ENCODE results near the gene STK4. TPM values are rescaled to one million over a fixed set of nuclear protein-coding genes. Genes with fewer than 3 reads are reported as not detected.

The STK4 gene
- 11.9 to 16.8 TPM (median 13.8 TPM) in 5 replicates for total RNA-seq (2022; extraction: Qiagen RNA extraction; ENCODE audit: low read depth)

DNA sequence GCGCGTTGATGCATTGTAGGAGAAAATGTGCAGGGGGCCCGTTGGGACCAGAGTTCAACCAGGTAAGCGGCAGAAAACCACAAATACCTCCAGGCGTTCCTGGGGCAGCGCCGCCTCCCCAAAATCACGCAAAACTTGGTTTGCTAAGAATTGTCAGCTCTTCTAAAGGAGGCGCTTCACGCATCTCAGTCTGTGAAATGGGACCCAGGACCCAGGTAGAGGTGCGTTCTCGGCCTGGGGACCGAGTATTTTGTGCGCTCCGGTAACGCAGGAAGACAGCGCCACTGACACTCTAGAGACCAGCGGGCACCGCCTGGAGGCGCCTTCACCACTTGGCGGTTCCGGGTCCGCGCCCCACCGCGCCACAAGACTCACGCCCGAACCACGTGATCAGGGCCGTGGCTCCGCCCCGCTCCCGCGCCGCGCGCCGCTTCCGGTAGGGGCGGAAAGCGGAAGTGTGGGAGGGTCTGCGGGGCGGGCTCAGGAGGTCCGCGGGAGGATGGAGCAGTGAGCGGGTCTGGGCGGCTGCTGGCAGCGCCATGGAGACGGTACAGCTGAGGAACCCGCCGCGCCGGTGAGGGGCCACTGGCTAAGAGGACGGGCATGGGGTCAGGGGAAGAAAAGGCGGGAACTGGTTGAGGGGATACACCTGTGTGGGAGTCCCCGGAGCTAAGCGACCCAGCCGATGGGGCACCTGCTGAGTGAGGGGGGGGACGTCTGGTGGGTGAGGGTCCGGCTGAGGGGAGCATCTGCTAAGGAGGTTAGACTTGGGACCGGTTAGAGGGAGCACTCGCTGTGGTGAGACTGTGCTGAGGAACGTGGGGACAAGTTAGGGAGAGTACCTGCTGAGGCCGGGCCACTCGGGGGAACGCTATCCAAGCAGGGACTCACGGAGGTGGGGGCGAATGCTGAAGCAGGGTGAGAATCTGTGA, at the start of gene STK4:
Gene STK4 (plus strand): TSS at position 483 of the 932 bp plus-strand sequence. CDS start 57 bp downstream, at position 540.

DNA sequence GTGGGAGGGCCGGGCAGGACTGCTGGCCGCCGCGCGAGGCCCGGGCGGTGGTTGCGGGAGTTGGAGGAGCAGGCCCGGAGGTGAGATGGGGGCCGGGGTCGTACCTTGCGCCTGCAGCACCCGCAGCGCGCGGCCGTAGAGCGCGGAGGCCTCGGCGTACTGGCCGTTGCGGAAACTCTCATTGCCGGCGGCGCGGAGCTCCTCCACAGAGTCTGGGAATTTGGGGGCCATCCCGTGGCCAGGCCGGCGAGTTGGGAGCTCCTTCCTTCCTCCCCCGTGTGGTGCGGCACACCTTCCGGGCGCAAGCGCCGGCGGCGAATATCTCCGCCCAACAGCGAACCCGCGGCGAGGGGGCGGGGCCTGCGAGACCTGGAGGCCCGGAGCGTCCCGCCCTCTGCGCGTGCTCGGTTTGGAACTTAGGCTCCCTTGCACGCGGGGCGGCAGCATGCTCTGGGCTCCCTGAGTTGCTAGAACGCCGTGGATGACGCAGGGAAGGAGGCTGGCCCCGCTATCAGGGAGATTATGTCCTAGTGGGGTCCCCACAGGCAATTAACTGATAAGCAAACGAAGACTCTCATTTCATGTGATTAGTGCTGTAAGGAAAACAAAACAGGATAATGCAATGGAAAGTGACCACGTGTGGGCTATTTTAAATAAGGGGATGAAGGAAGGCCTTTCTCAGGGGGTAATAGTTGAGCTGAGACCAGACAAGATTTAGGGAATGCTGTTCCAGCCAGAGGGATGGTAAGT, 6.0 kb upstream of the STK4 start, which contains the start of gene TOMM34:
Gene TOMM34 (minus strand): TSS at position 295 of the 750 bp plus-strand sequence. CDS start 64 bp downstream, at position 231.

GRCh38 chr20:45100563-45101245, 134.4 kb downstream of the STK4 start, which contains the start of gene KCNS1:
TSS of gene KCNS1 (minus strand) at chr20:45101127. CDS start at chr20:45099236, 1,891 bp downstream.

GRCh38 chr20:45114465-45115385, 148.4 kb downstream of the STK4 start, which contains the start of gene WFDC5:
TSS of gene WFDC5 (minus strand) at chr20:45115174. CDS start at chr20:45115083, 91 bp downstream.

DNA sequence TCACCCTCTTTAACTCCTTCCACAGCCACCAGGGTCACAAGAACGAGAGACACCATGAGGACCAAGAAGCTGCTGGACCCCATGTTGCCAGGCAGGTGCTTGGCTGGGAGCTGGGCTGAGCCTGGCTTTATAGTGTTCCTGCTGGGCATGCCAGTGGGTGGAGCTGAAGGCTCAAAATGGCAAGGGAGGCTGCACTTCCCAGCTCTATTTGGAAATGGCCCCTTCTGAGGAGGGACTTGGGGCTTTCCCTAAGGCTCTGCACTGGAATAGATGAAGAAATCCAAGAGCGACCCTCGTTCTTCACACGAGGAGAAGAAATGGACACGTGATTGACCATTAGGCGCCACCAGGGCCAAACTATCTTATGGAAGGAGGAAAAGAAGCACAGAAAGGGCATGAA, 158.1 kb downstream of the STK4 start, which contains the start of gene WFDC12:
Gene WFDC12 (minus strand): TSS at position 101 of the 400 bp plus-strand sequence. CDS start 18 bp downstream, at position 83.

Other genes starting within 250 kb of the STK4 start
- 0.51 to 0.89 TPM (median 0.62 TPM) in 5 replicates for gene KCNK15, start 220.6 kb upstream of the STK4 start, total RNA-seq (2022; extraction: Qiagen RNA extraction; ENCODE audit: low read depth)
- gene RIMS4, start 156.0 kb upstream of the STK4 start, total RNA-seq (2022; extraction: Qiagen RNA extraction; ENCODE audit: low read depth), result 1.0 to 1.7 TPM (median 1.6 TPM) in 5 replicates
- 186 to 212 TPM (median 197 TPM) in 5 replicates for gene YWHAB, start 80.8 kb upstream of the STK4 start, total RNA-seq (2022; extraction: Qiagen RNA extraction; ENCODE audit: low read depth)
- 14.2 to 20.2 TPM (median 17.9 TPM) in 5 replicates for gene PABPC1L, start 56.5 kb upstream of the STK4 start, total RNA-seq (2022; extraction: Qiagen RNA extraction; ENCODE audit: low read depth)
- gene TOMM34, start 6.1 kb upstream of the STK4 start, total RNA-seq (2022; extraction: Qiagen RNA extraction; ENCODE audit: low read depth), result 39.4 to 43.9 TPM (median 42.4 TPM) in 5 replicates
- gene KCNS1, start 134.6 kb downstream of the STK4 start, total RNA-seq (2022; extraction: Qiagen RNA extraction; ENCODE audit: low read depth), result not detected in 5 replicates
- gene WFDC5, start 148.7 kb downstream of the STK4 start, total RNA-seq (2022; extraction: Qiagen RNA extraction; ENCODE audit: low read depth), result not detected in 5 replicates
- gene WFDC12, start 158.0 kb downstream of the STK4 start, total RNA-seq (2022; extraction: Qiagen RNA extraction; ENCODE audit: low read depth), result not detected in 5 replicates
- 1.9 to 3.2 TPM (median 2.4 TPM) in 5 replicates for gene PI3, start 208.4 kb downstream of the STK4 start, total RNA-seq (2022; extraction: Qiagen RNA extraction; ENCODE audit: low read depth)
- gene SEMG1, start 240.5 kb downstream of the STK4 start, total RNA-seq (2022; extraction: Qiagen RNA extraction; ENCODE audit: low read depth), result not detected in 5 replicates